Panc1 (cell line): ENCODE data around the gene GRAMD1B. TPM values are rescaled to one million over a fixed set of nuclear protein-coding genes. Genes with fewer than 3 reads are reported as not detected.

Experiments used
- ATAC-seq: fragments of 200-7000 bp; cut with Tn5 transposase; 2 replicates; pipeline ENCODE4 v1.9.1; 2020; ENCODE audit warnings: mild to moderate bottlenecking, moderate library complexity
- BruUV-seq: library from RNA; stranded (reverse); fragments of 400-500 nt; replicated peaks from 2 replicates; lab custom pipeline; 2021; lab: Mats Ljungman, UMichigan
- CTCF ChIA-PET: fragments of 300-600 bp; sonication (Branson Sonifier 250); formaldehyde crosslinking; loops from one replicate; lab custom pipeline; 2022; ENCODE audit warnings: antibody characterized with exemption; lab: Charles Lee
- POLR2A ChIA-PET: fragments of 300-600 bp; sonication (Branson Sonifier 250); formaldehyde crosslinking; loops from one replicate; lab custom pipeline; 2022; ENCODE audit warnings: antibody characterized with exemption; lab: Charles Lee
- DNase-seq: peaks from one replicate; pipeline ENCODE4 v3.0.0-alpha.2; 2010; ENCODE audit warnings: low read depth, low spot score
- H3K27ac ChIP-seq: 2 replicates; pipeline ENCODE4 v1.5.1; 2011; ENCODE audit warnings: mild to moderate bottlenecking, low read length, inconsistent platforms
- H3K27me3 ChIP-seq: fragments of 200-500 bp; sonication (Bioruptor generic); 2 replicates; pipeline ENCODE4 v1.6.0; 2014; ENCODE audit warnings: low read length, inconsistent platforms; ENCODE audit not compliant: control insufficient read depth, insufficient read depth
- H3K36me3 ChIP-seq: fragments of 200-500 bp; sonication (Bioruptor generic); 2 replicates; pipeline ENCODE4 v1.5.1; 2014; ENCODE audit warnings: inconsistent platforms, mild to moderate bottlenecking, low read length, moderate library complexity; ENCODE audit not compliant: control insufficient read depth, insufficient read depth
- H3K4me1 ChIP-seq: 2 replicates; pipeline ENCODE4 v1.5.1; 2011; ENCODE audit warnings: inconsistent platforms, mild to moderate bottlenecking, low read length, moderate library complexity; ENCODE audit not compliant: control insufficient read depth, insufficient read depth
- H3K4me3 ChIP-seq, 2 experiments: 2 replicates each; pipeline ENCODE4 v1.5.1; 2011 to 2012; ENCODE audit warnings: low read depth in 2 of 2, low read length in 2 of 2, mild to moderate bottlenecking in 2 of 2, inconsistent platforms in 1 of 2, moderate library complexity in 1 of 2
- H3K9me3 ChIP-seq: fragments of 200-500 bp; sonication (Bioruptor generic); 2 replicates; pipeline ENCODE4 v1.5.1; 2014; ENCODE audit warnings: low read depth, mild to moderate bottlenecking, inconsistent platforms, low read length, moderate library complexity; ENCODE audit not compliant: control insufficient read depth, insufficient read depth
- POLR2AphosphoS5 ChIP-seq: IDR thresholded peaks from 2 replicates; pipeline ENCODE4 v1.6.1; 2012; ENCODE audit warnings: mild to moderate bottlenecking, low read depth, low read length, moderate library complexity
- SIN3A ChIP-seq: IDR thresholded peaks from 2 replicates; pipeline ENCODE4 v1.6.1; 2012; ENCODE audit warnings: low read depth, mild to moderate bottlenecking, low read length, moderate library complexity, borderline replicate concordance; ENCODE audit not compliant: insufficient read depth
- TCF7L2 ChIP-seq: IDR thresholded peaks from 2 replicates; pipeline ENCODE4 v1.6.1; 2011; ENCODE audit warnings: mild to moderate bottlenecking, low read depth, low read length, inconsistent platforms
- in situ Hi-C: cut with HindIII; loops from 2 replicates; pipeline ENCODE4 v1.10.0; 2016; ENCODE audit warnings: low sequenced_read_pairs, low pct_unique_long_range_greater_than_20kb
- intact Hi-C: fragments of 100-400 bp; cut with micrococcal nuclease; formaldehyde crosslinking; loops from one replicate; pipeline ENCODE4 v1.10.0; 2022; ENCODE audit not compliant: unreplicated experiment
- total RNA-seq: library from RNA; stranded (reverse); gene quantifications from one replicate; pipeline ENCODE4 v1.2.1, GENCODE V29; 2021; ENCODE audit not compliant: unreplicated experiment
- TF ChIP-seq, protein P1 (sequence below), 2 experiments: IDR thresholded peaks; 2 replicates each; pipeline ENCODE4 v1.6.1; 2011 to 2012; ENCODE audit warnings: low read depth in 2 of 2, control low read depth in 1 of 2, low read length in 1 of 2, mild to moderate bottlenecking in 1 of 2, moderate library complexity in 1 of 2; ENCODE audit not compliant: insufficient read depth in 1 of 2
- TF ChIP-seq, protein P2 (sequence below): fragments of 450-650 bp; IDR thresholded peaks from 2 replicates; pipeline ENCODE4 v1.5.1; 2017; ENCODE audit warnings: mild to moderate bottlenecking

The GRAMD1B gene
- total RNA-seq, 1 experiment from 2014 or later, result 0.46 TPM

DNA sequence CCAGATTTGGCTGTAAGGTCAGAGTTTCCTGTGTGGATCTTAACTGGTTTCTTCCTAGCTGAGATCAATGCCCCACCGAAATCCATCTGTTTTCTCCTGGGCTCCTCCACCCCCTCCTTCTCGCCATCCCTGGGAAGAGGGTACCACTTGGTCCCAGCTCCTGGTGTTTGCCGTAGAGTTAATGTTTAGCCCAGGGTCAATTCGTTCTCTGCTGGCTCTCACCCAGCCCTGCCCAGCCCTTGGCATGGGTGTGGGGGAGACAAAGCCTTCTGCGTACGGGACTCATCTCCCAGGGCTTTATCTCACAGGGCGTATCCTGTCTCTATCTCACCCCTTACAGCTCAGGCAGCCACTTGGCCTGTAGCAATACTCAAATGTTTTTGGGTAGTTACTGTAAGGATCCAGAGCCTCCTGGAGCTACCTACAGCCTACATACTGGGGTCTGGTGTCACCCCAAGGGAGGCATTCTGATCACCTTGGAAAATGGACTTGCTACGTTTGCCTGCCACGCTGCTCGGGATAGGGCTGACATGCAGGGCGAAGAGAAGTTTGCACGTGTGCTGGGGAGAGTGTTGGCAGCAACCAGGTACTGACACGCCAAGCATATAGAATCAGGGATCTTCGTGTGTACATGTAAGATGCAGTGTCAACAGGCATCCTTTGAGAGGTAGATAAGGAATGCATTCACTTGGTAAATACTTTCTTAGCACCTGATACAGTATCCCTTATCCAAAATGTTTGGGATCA lies 158.2 kb downstream of the GRAMD1B start:
- POLR2A ChIA-PET, result no interaction called here
- no peak overlapping the region for H3K4me3 ChIP-seq
- no peaks in the 10 kb centered on the region for H3K9me3 ChIP-seq
- BruUV-seq, result no TSS peak
- H3K27ac ChIP-seq, result no peak overlapping the region
- in situ Hi-C loops, result no loop called here
- TF ChIP-seq, protein P1, sequence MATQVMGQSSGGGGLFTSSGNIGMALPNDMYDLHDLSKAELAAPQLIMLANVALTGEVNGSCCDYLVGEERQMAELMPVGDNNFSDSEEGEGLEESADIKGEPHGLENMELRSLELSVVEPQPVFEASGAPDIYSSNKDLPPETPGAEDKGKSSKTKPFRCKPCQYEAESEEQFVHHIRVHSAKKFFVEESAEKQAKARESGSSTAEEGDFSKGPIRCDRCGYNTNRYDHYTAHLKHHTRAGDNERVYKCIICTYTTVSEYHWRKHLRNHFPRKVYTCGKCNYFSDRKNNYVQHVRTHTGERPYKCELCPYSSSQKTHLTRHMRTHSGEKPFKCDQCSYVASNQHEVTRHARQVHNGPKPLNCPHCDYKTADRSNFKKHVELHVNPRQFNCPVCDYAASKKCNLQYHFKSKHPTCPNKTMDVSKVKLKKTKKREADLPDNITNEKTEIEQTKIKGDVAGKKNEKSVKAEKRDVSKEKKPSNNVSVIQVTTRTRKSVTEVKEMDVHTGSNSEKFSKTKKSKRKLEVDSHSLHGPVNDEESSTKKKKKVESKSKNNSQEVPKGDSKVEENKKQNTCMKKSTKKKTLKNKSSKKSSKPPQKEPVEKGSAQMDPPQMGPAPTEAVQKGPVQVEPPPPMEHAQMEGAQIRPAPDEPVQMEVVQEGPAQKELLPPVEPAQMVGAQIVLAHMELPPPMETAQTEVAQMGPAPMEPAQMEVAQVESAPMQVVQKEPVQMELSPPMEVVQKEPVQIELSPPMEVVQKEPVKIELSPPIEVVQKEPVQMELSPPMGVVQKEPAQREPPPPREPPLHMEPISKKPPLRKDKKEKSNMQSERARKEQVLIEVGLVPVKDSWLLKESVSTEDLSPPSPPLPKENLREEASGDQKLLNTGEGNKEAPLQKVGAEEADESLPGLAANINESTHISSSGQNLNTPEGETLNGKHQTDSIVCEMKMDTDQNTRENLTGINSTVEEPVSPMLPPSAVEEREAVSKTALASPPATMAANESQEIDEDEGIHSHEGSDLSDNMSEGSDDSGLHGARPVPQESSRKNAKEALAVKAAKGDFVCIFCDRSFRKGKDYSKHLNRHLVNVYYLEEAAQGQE (IDR thresholded peaks at IDR 0.05; ENCODE audit: insufficient read depth in 1 of 2, low read depth in 2 of 2, low read length in 1 of 2), result no peak
- TF ChIP-seq, protein P2, sequence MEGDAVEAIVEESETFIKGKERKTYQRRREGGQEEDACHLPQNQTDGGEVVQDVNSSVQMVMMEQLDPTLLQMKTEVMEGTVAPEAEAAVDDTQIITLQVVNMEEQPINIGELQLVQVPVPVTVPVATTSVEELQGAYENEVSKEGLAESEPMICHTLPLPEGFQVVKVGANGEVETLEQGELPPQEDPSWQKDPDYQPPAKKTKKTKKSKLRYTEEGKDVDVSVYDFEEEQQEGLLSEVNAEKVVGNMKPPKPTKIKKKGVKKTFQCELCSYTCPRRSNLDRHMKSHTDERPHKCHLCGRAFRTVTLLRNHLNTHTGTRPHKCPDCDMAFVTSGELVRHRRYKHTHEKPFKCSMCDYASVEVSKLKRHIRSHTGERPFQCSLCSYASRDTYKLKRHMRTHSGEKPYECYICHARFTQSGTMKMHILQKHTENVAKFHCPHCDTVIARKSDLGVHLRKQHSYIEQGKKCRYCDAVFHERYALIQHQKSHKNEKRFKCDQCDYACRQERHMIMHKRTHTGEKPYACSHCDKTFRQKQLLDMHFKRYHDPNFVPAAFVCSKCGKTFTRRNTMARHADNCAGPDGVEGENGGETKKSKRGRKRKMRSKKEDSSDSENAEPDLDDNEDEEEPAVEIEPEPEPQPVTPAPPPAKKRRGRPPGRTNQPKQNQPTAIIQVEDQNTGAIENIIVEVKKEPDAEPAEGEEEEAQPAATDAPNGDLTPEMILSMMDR, result no peak
- TF ChIP-seq TCF7L2, result no peak
- no peak for TF ChIP-seq SIN3A
- TF ChIP-seq POLR2AphosphoS5, result no peak
- H3K27me3 ChIP-seq, result peaks cover 4% of the 10 kb centered on the region; the same call in 1 of the 2 replicates
- H3K4me1 ChIP-seq, result no peaks in the 10 kb centered on the region
- intact Hi-C loops, result loop anchor here (10.0 kb wide), 1 partner anchor 483 kb away; no protein-coding TSS in a partner anchor
- no peak for ATAC-seq
- no peaks in the 10 kb centered on the region; the same call in 1 of the 2 replicates for H3K36me3 ChIP-seq
- CTCF ChIA-PET, result no interaction called here
- no peak for DNase-seq

DNA sequence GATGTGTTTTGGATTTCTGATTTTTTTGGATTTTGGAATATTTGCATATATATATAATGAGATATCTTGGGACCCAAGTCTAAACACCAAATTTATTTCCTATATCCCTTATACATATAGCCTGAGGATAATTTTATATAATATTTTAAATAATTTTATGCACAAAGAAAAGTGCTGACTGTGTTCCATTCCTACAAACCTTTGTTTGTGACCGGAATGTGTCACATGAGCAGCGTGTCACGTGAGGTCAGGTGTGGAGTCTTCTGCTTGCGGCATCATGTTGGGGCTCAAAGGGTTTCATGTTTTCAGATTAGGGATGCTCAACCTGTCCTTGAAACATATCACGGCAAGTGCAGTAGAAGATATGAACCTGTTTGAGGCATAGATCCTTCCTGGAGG lies 158.8 kb downstream of the GRAMD1B start:
- no peaks in the 10 kb centered on the region for H3K9me3 ChIP-seq
- no peak for ATAC-seq
- in situ Hi-C loops, result no loop called here
- H3K4me1 ChIP-seq, result no peaks in the 10 kb centered on the region
- no peak overlapping the region for H3K4me3 ChIP-seq
- BruUV-seq, result no TSS peak
- H3K27me3 ChIP-seq, result peaks cover 4% of the 10 kb centered on the region; the same call in 1 of the 2 replicates
- no peak for DNase-seq
- H3K27ac ChIP-seq, result no peak overlapping the region
- POLR2A ChIA-PET, result no interaction called here
- CTCF ChIA-PET, result interaction anchor here (0.6 kb wide), 1 partner anchor 8 kb away, joined by 6 read pairs; no protein-coding TSS in a partner anchor
- intact Hi-C loops, result loop anchor here (10.0 kb wide), 1 partner anchor 484 kb away; no protein-coding TSS in a partner anchor
- TF ChIP-seq SIN3A (no peak), POLR2AphosphoS5 (no peak), TCF7L2 (no peak)
- TF ChIP-seq, protein P1 (IDR thresholded peaks at IDR 0.05; ENCODE audit: insufficient read depth in 1 of 2, low read depth in 2 of 2, low read length in 1 of 2), result no peak
- TF ChIP-seq, protein P2, result no peak
- H3K36me3 ChIP-seq, result no peaks in the 10 kb centered on the region; the same call in 1 of the 2 replicates
